Measurements from ENCODE around the gene CD7.

CD7 gene

DNA sequence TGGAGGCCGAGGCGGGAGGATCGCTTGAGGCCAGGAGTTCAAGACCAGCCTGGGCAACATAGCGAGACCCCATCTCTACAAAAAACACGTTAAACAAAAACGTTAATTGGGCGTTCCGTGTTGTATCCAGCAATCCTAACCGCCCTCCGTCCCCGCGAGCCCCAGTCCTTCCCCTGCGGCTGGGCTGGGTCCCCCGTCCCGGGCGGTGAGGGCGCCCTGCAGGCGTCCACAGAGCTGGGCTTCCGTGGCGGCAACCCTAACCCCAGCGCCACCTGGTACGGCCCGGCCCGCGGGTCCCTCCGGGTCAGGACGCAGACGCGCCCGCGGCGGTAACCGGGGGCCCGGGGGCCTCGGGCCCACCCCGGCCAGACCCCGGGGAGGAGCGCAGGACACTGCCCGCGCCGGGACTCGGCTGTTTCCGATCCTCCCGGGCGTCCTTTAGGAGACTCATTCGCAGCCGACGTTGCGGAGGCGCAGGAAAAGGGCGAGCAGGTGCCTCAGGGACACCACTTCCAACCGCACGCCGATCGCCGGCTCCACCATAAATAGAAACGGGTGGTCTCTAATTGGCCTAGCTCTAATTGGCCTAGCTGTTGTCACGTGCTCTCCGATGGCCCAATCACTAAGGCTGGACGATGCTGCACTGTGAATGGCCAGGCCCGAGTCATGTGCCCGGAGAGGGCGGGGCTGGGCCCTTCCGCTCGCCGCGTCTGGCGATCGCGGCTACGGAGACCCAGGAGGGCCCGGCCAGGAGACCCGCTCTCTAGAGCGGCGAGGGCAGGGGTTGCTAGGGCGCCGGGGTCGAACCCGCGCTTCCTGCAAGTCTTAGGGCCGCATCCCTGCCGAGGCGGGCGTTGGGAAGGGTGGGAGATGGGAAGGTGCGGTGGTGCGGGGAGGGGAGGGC, 24.9 kb downstream of the CD7 start:
- peak overlapping the region; percentile 74 for H3K4me3 ChIP-seq (ENCODE audit: low read length)
- no peaks in the 10 kb centered on the region for H4K20me1 ChIP-seq (ENCODE audit: control insufficient read depth, insufficient read depth, low read depth, low read length)
- peak overlapping the region; percentile 68 for H3K27ac ChIP-seq (ENCODE audit: low read depth, low read length)
- H3F3A ChIP-seq (ENCODE audit: control insufficient read depth, insufficient read depth) = peaks cover 13% of the 10 kb centered on the region
- H3K9me3 ChIP-seq (ENCODE audit: control insufficient read depth, insufficient read depth, low read length) = no peaks in the 10 kb centered on the region
- H3K36me3 ChIP-seq (ENCODE audit: control insufficient read depth, low read length) = no peaks in the 10 kb centered on the region
- H3K27me3 ChIP-seq (ENCODE audit: control insufficient read depth, low read length) = no peaks in the 10 kb centered on the region; the same call in 1 of the 2 replicates
- peaks cover 8% of the 10 kb centered on the region for H3K79me2 ChIP-seq (ENCODE audit: control insufficient read depth, low read length)
- H3K9me2 ChIP-seq (replicated peaks; ENCODE audit: control insufficient read depth, low read length) = no peaks in the 10 kb centered on the region
- no peak for TF ChIP-seq EZH2phosphoT487 (IDR thresholded peaks at IDR 0.05; ENCODE audit: borderline replicate concordance, low read length)
- TF ChIP-seq, protein P1, sequence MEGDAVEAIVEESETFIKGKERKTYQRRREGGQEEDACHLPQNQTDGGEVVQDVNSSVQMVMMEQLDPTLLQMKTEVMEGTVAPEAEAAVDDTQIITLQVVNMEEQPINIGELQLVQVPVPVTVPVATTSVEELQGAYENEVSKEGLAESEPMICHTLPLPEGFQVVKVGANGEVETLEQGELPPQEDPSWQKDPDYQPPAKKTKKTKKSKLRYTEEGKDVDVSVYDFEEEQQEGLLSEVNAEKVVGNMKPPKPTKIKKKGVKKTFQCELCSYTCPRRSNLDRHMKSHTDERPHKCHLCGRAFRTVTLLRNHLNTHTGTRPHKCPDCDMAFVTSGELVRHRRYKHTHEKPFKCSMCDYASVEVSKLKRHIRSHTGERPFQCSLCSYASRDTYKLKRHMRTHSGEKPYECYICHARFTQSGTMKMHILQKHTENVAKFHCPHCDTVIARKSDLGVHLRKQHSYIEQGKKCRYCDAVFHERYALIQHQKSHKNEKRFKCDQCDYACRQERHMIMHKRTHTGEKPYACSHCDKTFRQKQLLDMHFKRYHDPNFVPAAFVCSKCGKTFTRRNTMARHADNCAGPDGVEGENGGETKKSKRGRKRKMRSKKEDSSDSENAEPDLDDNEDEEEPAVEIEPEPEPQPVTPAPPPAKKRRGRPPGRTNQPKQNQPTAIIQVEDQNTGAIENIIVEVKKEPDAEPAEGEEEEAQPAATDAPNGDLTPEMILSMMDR (IDR thresholded peaks at IDR 0.05; ENCODE audit: low read depth, low read length, poor library complexity, severe bottlenecking) = no peak
- H3K4me1 ChIP-seq (ENCODE audit: control insufficient read depth, low read length) = peaks cover 25% of the 10 kb centered on the region
- H3K4me2 ChIP-seq (ENCODE audit: low read length) = peak overlapping the region; percentile 67

DNA sequence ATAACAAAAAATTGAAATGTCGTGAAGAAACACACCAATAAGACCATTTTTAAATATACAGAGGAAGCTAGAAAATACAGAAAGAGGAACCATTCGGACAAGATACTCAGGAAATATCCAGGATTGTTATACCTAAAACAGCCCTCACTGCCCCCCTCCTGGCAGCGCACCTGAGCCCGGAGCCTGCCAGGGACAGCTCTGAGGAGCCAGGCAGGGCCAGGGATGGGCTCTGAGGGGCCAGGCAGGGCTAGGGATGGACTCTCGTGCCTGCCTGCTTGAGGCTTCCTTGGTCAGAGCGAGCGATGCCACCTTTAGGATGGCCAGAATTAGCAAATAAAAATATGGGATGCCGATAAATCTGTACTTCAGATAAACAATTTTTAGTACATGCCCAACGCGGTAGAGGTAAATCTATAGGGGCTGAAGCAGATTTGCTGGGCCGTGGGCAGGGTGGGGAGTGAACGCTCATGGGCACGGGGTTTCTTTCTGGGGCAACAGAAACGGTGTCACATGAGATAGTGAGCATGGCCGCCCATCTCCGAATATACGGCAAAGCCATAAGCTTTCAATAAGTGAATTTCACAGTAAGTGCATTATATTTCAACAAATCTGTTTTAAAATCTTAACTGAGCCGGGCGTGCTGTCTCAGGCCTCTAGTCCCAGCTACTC, 25.7 kb downstream of the CD7 start:
- Histone ChIP-seq H3K4me1 (ENCODE audit: control insufficient read depth, low read length) (peaks cover 17% of the 10 kb centered on the region), H3F3A (ENCODE audit: control insufficient read depth, insufficient read depth) (peaks cover 8% of the 10 kb centered on the region), H4K20me1 (ENCODE audit: control insufficient read depth, insufficient read depth, low read depth, low read length) (no peaks in the 10 kb centered on the region), H3K4me3 (ENCODE audit: low read length) (peak overlapping the region; percentile 74), H3K27me3 (ENCODE audit: control insufficient read depth, low read length) (peaks cover 7% of the 10 kb centered on the region; the same call in 1 of the 2 replicates), H3K79me2 (ENCODE audit: control insufficient read depth, low read length) (peaks cover 8% of the 10 kb centered on the region), H3K9me3 (ENCODE audit: control insufficient read depth, insufficient read depth, low read length) (no peaks in the 10 kb centered on the region), H3K4me2 (ENCODE audit: low read length) (peak overlapping the region; percentile 67), H3K9me2 (replicated peaks; ENCODE audit: control insufficient read depth, low read length) (no peaks in the 10 kb centered on the region), H3K27ac (ENCODE audit: low read depth, low read length) (peak overlapping the region; percentile 68), H3K36me3 (ENCODE audit: control insufficient read depth, low read length) (no peaks in the 10 kb centered on the region)
- TF ChIP-seq, protein P1 (IDR thresholded peaks at IDR 0.05; ENCODE audit: low read depth, low read length, poor library complexity, severe bottlenecking) = no peak
- TF ChIP-seq EZH2phosphoT487 (IDR thresholded peaks at IDR 0.05; ENCODE audit: borderline replicate concordance, low read length) = no peak

DNA sequence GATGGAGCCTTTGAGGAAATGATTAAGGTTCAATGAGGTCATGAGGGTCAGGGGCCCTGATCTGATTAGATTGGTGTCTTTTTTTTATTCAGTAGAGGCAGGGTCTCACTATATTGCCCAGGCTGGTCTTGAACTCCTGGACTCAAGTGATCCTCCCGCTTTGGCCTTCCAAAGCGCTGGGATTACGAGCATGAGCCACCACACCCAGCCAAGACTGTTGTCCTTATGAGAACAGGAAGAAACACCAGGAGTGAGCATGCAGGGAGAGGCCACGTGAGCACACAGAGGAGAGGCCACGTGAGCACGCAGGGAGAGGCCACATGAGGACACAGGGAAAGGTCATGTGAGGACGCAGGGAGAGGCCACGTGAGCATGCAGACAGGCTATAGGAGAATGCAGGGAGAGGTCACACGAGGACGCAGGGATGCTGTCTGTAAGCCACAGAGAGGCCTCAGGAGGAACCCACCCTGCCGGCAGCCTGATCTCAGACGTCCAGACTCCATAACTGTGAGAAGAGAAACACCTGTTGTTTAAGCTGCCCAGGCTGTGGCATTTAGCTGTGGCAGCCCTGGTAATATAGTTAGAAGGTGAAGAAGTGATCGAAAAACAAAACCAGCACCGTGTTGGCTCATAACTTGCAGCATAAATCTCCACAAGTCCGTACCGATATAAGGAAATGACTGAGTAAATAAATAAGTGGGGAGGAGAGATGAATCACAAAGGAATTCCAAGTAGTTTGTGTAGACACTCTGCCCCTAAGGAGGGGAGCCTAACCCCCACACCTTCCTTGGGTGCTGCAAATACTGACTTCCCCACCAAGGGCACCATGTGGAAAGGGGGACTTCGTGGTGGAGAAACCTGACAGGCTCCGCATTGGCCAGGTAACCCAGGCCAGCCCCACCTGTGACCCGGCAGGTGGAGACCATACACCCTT, 29.3 kb downstream of the CD7 start:
- Histone ChIP-seq H3K4me3 (ENCODE audit: low read length) (no peak overlapping the region), H3F3A (ENCODE audit: control insufficient read depth, insufficient read depth) (no peaks in the 10 kb centered on the region), H3K27ac (ENCODE audit: low read depth, low read length) (no peak overlapping the region), H3K36me3 (ENCODE audit: control insufficient read depth, low read length) (no peaks in the 10 kb centered on the region), H3K4me2 (ENCODE audit: low read length) (no peak overlapping the region), H3K4me1 (ENCODE audit: control insufficient read depth, low read length) (peaks cover 7% of the 10 kb centered on the region), H3K9me2 (replicated peaks; ENCODE audit: control insufficient read depth, low read length) (no peaks in the 10 kb centered on the region), H3K9me3 (ENCODE audit: control insufficient read depth, insufficient read depth, low read length) (no peaks in the 10 kb centered on the region), H4K20me1 (ENCODE audit: control insufficient read depth, insufficient read depth, low read depth, low read length) (no peaks in the 10 kb centered on the region), H3K27me3 (ENCODE audit: control insufficient read depth, low read length) (peaks cover 22% of the 10 kb centered on the region), H3K79me2 (ENCODE audit: control insufficient read depth, low read length) (peaks cover 8% of the 10 kb centered on the region)
- TF ChIP-seq EZH2phosphoT487 (IDR thresholded peaks at IDR 0.05; ENCODE audit: borderline replicate concordance, low read length) = no peak
- TF ChIP-seq, protein P1 (IDR thresholded peaks at IDR 0.05; ENCODE audit: low read depth, low read length, poor library complexity, severe bottlenecking) = no peak

Data from DOHH2 (cell line).